GM23338 (cell line): ENCODE measurements around the gene HEATR1. TPM values are rescaled to one million over a fixed set of nuclear protein-coding genes. Genes with fewer than 3 reads are reported as not detected.

ENCODE experiments used
- ATAC-seq: fragments of 200-7000 bp; cut with Tn5 transposase; 3 replicates; pipeline ENCODE4 v1.9.1; 2020
- DNase-seq: peaks from one replicate; pipeline ENCODE4 v3.0.0-alpha.2; 2015; ENCODE audit warnings: low spot score
- H2AFZ ChIP-seq: fragments of 200-600 bp; sonication (generic); 2 replicates; pipeline ENCODE4 v1.8.0; 2016; ENCODE audit warnings: antibody characterized with exemption, mild to moderate bottlenecking, moderate library complexity
- H3F3A ChIP-seq: fragments of 200-600 bp; sonication (generic); replicated peaks from 2 replicates; pipeline ENCODE4 v1.8.0; 2017; ENCODE audit warnings: antibody characterized with exemption, mixed run types, low read depth
- H3K27ac ChIP-seq: fragments of 200-600 bp; sonication (generic); 2 replicates; pipeline ENCODE4 v1.6.1; 2016; ENCODE audit warnings: low read depth
- H3K27me3 ChIP-seq: fragments of 200-600 bp; sonication (generic); 2 replicates; pipeline ENCODE4 v1.8.0; 2016; ENCODE audit warnings: mild to moderate bottlenecking, mixed run types, moderate library complexity; ENCODE audit not compliant: insufficient read depth
- H3K36me3 ChIP-seq: fragments of 200-600 bp; sonication (generic); 2 replicates; pipeline ENCODE4 v1.8.0; 2016; ENCODE audit warnings: mild to moderate bottlenecking; ENCODE audit not compliant: insufficient read depth
- H3K4me1 ChIP-seq: fragments of 200-600 bp; sonication (generic); 2 replicates; pipeline ENCODE4 v1.8.0; 2016; ENCODE audit warnings: mild to moderate bottlenecking, moderate library complexity; ENCODE audit not compliant: insufficient read depth
- H3K4me2 ChIP-seq: fragments of 200-600 bp; sonication (generic); 2 replicates; pipeline ENCODE4 v1.7.1; 2017; ENCODE audit warnings: mixed run types
- H3K4me3 ChIP-seq: fragments of 200-600 bp; sonication (generic); 2 replicates; pipeline ENCODE4 v1.6.1; 2016; ENCODE audit warnings: mixed run types
- H3K79me2 ChIP-seq: fragments of 200-600 bp; sonication (generic); replicated peaks from 2 replicates; pipeline ENCODE4 v1.8.0; 2017; ENCODE audit warnings: mild to moderate bottlenecking; ENCODE audit not compliant: insufficient read depth
- H3K9me2 ChIP-seq: fragments of 200-600 bp; sonication (generic); 2 replicates; pipeline ENCODE4 v1.8.0; 2017; ENCODE audit not compliant: insufficient read depth
- H4K20me1 ChIP-seq: fragments of 200-600 bp; sonication (generic); replicated peaks from 2 replicates; pipeline ENCODE4 v1.8.0; 2017; ENCODE audit warnings: mild to moderate bottlenecking; ENCODE audit not compliant: insufficient read depth
- H3K27ac Mint-ChIP-seq: 2 replicates; pipeline ENCODE4 v1.8.0; 2020; ENCODE audit warnings: inconsistent platforms, mild to moderate bottlenecking, moderate library complexity, mixed read lengths
- H3K27me3 Mint-ChIP-seq: 3 replicates; pipeline ENCODE4 v1.8.0; 2022; ENCODE audit warnings: low read depth, mild to moderate bottlenecking, moderate library complexity, mixed read lengths, inconsistent platforms; ENCODE audit not compliant: insufficient read depth, poor library complexity
- H3K36me3 Mint-ChIP-seq: 3 replicates; pipeline ENCODE4 v1.8.0; 2021; ENCODE audit warnings: low read depth, mild to moderate bottlenecking, inconsistent platforms, moderate library complexity, mixed read lengths
- H3K4me1 Mint-ChIP-seq: 3 replicates; pipeline ENCODE4 v1.8.0; 2020; ENCODE audit warnings: mild to moderate bottlenecking, inconsistent platforms, mixed read lengths
- H3K4me3 Mint-ChIP-seq: 3 replicates; pipeline ENCODE4 v1.8.0; 2021; ENCODE audit warnings: moderate library complexity, mild to moderate bottlenecking, inconsistent platforms, mixed read lengths
- H3K9me3 Mint-ChIP-seq: 3 replicates; pipeline ENCODE4 v1.8.0; 2020; ENCODE audit warnings: moderate library complexity, mild to moderate bottlenecking, inconsistent platforms, mixed read lengths
- ETS1 ChIP-seq: IDR thresholded peaks from 2 replicates; pipeline ENCODE4 v1.6.1; 2016; ENCODE audit warnings: antibody characterized with exemption
- EZH2 ChIP-seq: fragments of 200-600 bp; sonication (generic); IDR thresholded peaks from one replicate; pipeline ENCODE4 v1.8.0; 2017; ENCODE audit warnings: antibody characterized with exemption, mild to moderate bottlenecking, low read depth; ENCODE audit not compliant: unreplicated experiment
- JUNB ChIP-seq: IDR thresholded peaks from one replicate; pipeline ENCODE4 v1.6.1; 2016; ENCODE audit warnings: antibody characterized with exemption; ENCODE audit not compliant: unreplicated experiment
- STAT1 ChIP-seq: IDR thresholded peaks from one replicate; pipeline ENCODE4 v1.6.1; 2016; ENCODE audit warnings: antibody characterized with exemption; ENCODE audit not compliant: unreplicated experiment
- ZNF114 ChIP-seq: fragments of 250-450 bp; sonication (Bioruptor Pico); IDR thresholded peaks from 2 replicates; pipeline ENCODE4 v1.5.0; 2020; ENCODE audit warnings: mild to moderate bottlenecking, moderate library complexity
- ZNF331 ChIP-seq: fragments of 250-450 bp; sonication (Bioruptor Pico); IDR thresholded peaks from 2 replicates; pipeline ENCODE4 v1.5.0; 2020; ENCODE audit warnings: low read depth, mild to moderate bottlenecking, moderate library complexity
- polyA plus RNA-seq: library from polyadenylated mRNA; unstranded; fragments of >200 nt; fragmentation: Nextera tagmentation; extraction: Ambion mirVana; gene quantifications from 2 replicates; pipeline ENCODE4 v1.2.1, GENCODE V29; 2016
- total RNA-seq: library from RNA; depleted of rRNA; stranded (reverse); fragments of >200 nt; shearing (Covaris generic); gene quantifications from 2 replicates; pipeline ENCODE4 v1.2.3, GENCODE V29; 2014
- TF ChIP-seq, protein P1 (sequence below): fragments of 250-450 bp; sonication (Bioruptor Pico); IDR thresholded peaks from 2 replicates; pipeline ENCODE4 v1.5.0; 2020; ENCODE audit warnings: mild to moderate bottlenecking, moderate library complexity
- TF ChIP-seq, protein P2 (sequence below), 2 experiments: fragments of 200-600 bp in 1 of 2; sonication (generic) in 1 of 2; conservative IDR thresholded peaks; 2 replicates each; pipeline versions ENCODE4 v1.5.1 to v1.6.1; 2016 to 2017; ENCODE audit warnings: antibody characterized with exemption in 2 of 2, low read depth in 2 of 2, mild to moderate bottlenecking in 2 of 2, moderate library complexity in 1 of 2
- TF ChIP-seq, protein P3 (sequence below): IDR thresholded peaks from one replicate; pipeline ENCODE4 v1.6.1; 2018; ENCODE audit warnings: antibody characterized with exemption; ENCODE audit not compliant: unreplicated experiment

The HEATR1 gene
- total and polyA plus RNA-seq, 2 experiments from 2014 or later = 17.2 to 81.1 TPM

DNA sequence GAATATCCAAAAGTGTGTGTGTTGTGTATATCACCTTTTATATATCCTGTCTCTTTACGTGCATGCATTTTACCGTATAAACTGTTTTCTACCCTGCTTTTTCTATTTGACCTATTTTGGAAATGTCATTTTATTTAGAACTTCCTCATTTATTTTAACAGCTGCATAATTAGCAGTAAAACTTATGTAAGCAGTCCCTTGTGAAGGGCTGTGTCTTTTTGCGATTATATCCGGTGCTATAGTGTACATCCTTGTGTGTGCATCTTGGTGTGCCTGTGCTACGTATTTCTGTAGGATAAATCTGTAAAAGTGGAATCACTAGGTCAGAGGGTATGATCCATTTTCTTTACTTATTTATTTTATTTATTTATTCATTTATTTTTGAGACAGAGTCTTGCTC lies 73.4 kb downstream of the HEATR1 start (continued):
- TF ChIP-seq, protein P1, sequence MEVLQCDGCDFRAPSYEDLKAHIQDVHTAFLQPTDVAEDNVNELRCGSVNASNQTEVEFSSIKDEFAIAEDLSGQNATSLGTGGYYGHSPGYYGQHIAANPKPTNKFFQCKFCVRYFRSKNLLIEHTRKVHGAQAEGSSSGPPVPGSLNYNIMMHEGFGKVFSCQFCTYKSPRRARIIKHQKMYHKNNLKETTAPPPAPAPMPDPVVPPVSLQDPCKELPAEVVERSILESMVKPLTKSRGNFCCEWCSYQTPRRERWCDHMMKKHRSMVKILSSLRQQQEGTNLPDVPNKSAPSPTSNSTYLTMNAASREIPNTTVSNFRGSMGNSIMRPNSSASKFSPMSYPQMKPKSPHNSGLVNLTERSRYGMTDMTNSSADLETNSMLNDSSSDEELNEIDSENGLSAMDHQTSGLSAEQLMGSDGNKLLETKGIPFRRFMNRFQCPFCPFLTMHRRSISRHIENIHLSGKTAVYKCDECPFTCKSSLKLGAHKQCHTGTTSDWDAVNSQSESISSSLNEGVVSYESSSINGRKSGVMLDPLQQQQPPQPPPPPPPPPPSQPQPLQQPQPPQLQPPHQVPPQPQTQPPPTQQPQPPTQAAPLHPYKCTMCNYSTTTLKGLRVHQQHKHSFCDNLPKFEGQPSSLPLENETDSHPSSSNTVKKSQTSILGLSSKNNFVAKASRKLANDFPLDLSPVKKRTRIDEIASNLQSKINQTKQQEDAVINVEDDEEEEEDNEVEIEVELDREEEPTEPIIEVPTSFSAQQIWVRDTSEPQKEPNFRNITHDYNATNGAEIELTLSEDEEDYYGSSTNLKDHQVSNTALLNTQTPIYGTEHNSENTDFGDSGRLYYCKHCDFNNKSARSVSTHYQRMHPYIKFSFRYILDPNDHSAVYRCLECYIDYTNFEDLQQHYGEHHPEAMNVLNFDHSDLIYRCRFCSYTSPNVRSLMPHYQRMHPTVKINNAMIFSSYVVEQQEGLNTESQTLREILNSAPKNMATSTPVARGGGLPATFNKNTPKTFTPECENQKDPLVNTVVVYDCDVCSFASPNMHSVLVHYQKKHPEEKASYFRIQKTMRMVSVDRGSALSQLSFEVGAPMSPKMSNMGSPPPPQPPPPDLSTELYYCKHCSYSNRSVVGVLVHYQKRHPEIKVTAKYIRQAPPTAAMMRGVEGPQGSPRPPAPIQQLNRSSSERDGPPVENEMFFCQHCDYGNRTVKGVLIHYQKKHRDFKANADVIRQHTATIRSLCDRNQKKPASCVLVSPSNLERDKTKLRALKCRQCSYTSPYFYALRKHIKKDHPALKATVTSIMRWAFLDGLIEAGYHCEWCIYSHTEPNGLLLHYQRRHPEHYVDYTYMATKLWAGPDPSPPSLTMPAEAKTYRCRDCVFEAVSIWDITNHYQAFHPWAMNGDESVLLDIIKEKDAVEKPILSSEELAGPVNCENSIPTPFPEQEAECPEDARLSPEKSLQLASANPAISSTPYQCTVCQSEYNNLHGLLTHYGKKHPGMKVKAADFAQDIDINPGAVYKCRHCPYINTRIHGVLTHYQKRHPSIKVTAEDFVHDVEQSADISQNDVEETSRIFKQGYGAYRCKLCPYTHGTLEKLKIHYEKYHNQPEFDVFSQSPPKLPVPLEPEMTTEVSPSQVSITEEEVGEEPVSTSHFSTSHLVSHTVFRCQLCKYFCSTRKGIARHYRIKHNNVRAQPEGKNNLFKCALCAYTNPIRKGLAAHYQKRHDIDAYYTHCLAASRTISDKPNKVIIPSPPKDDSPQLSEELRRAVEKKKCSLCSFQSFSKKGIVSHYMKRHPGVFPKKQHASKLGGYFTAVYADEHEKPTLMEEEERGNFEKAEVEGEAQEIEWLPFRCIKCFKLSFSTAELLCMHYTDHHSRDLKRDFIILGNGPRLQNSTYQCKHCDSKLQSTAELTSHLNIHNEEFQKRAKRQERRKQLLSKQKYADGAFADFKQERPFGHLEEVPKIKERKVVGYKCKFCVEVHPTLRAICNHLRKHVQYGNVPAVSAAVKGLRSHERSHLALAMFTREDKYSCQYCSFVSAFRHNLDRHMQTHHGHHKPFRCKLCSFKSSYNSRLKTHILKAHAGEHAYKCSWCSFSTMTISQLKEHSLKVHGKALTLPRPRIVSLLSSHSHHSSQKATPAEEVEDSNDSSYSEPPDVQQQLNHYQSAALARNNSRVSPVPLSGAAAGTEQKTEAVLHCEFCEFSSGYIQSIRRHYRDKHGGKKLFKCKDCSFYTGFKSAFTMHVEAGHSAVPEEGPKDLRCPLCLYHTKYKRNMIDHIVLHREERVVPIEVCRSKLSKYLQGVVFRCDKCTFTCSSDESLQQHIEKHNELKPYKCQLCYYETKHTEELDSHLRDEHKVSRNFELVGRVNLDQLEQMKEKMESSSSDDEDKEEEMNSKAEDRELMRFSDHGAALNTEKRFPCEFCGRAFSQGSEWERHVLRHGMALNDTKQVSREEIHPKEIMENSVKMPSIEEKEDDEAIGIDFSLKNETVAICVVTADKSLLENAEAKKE (CRISPR knock-in tag) = no peak
- TF ChIP-seq STAT1 = no peak
- TF ChIP-seq ETS1 = no peak
- TF ChIP-seq, protein P2, sequence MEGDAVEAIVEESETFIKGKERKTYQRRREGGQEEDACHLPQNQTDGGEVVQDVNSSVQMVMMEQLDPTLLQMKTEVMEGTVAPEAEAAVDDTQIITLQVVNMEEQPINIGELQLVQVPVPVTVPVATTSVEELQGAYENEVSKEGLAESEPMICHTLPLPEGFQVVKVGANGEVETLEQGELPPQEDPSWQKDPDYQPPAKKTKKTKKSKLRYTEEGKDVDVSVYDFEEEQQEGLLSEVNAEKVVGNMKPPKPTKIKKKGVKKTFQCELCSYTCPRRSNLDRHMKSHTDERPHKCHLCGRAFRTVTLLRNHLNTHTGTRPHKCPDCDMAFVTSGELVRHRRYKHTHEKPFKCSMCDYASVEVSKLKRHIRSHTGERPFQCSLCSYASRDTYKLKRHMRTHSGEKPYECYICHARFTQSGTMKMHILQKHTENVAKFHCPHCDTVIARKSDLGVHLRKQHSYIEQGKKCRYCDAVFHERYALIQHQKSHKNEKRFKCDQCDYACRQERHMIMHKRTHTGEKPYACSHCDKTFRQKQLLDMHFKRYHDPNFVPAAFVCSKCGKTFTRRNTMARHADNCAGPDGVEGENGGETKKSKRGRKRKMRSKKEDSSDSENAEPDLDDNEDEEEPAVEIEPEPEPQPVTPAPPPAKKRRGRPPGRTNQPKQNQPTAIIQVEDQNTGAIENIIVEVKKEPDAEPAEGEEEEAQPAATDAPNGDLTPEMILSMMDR (conservative IDR thresholded peaks at IDR 0.05; ENCODE audit: low read depth in 2 of 2) = no peak
- TF ChIP-seq JUNB = no peak

- no peak for ATAC-seq
- TF ChIP-seq, protein P3, sequence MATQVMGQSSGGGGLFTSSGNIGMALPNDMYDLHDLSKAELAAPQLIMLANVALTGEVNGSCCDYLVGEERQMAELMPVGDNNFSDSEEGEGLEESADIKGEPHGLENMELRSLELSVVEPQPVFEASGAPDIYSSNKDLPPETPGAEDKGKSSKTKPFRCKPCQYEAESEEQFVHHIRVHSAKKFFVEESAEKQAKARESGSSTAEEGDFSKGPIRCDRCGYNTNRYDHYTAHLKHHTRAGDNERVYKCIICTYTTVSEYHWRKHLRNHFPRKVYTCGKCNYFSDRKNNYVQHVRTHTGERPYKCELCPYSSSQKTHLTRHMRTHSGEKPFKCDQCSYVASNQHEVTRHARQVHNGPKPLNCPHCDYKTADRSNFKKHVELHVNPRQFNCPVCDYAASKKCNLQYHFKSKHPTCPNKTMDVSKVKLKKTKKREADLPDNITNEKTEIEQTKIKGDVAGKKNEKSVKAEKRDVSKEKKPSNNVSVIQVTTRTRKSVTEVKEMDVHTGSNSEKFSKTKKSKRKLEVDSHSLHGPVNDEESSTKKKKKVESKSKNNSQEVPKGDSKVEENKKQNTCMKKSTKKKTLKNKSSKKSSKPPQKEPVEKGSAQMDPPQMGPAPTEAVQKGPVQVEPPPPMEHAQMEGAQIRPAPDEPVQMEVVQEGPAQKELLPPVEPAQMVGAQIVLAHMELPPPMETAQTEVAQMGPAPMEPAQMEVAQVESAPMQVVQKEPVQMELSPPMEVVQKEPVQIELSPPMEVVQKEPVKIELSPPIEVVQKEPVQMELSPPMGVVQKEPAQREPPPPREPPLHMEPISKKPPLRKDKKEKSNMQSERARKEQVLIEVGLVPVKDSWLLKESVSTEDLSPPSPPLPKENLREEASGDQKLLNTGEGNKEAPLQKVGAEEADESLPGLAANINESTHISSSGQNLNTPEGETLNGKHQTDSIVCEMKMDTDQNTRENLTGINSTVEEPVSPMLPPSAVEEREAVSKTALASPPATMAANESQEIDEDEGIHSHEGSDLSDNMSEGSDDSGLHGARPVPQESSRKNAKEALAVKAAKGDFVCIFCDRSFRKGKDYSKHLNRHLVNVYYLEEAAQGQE = no peak
- TF ChIP-seq ETS1 (no peak), EZH2 (no peak), ZNF331 (CRISPR knock-in tag) (no peak), ZNF114 (CRISPR knock-in tag) (no peak)
Measured at GRCh38 chr1:236530286-236530685, 74.0 kb downstream of the HEATR1 start.

More at GRCh38 chr1:236530286-236530685, 74.0 kb downstream of the HEATR1 start:
- Histone ChIP-seq H3K4me2 (no peak overlapping the region), H3K79me2 (no peaks in the 10 kb centered on the region), H3K4me3 (no peak overlapping the region), H2AFZ (no peak overlapping the region), H4K20me1 (no peaks in the 10 kb centered on the region), H3K27ac (no peak overlapping the region), H3K27me3 (0 out of 2 replicates have a peak, but pooled peaks cover under 1% of the 10 kb centered on the region), H3K4me1 (no peaks in the 10 kb centered on the region), H3F3A (no peaks in the 10 kb centered on the region), H3K9me2 (no peaks in the 10 kb centered on the region), H3K36me3 (no peaks in the 10 kb centered on the region; the same call in 1 of the 2 replicates)
- H3K9me3 Mint-ChIP-seq = no peaks in the 10 kb centered on the region
- peaks cover 3% of the 10 kb centered on the region for H3K27me3 Mint-ChIP-seq
- no peak overlapping the region for H3K27ac Mint-ChIP-seq
- H3K4me3 Mint-ChIP-seq = no peak overlapping the region
- DNase-seq = no peak
- H3K36me3 Mint-ChIP-seq = no peaks in the 10 kb centered on the region; the same call in 1 of the 3 replicates
- H3K4me1 Mint-ChIP-seq = peaks cover 2% of the 10 kb centered on the region; the same call in 2 of the 3 replicates
